A549 (cell line): ENCODE measurements around the gene CLRN1. TPM values are rescaled to one million over a fixed set of nuclear protein-coding genes. Genes with fewer than 3 reads are reported as not detected.

Experiments
- ATAC-seq, 2 experiments: fragments of 200-7000 bp in 1 of 2; fragments of >200 bp in 1 of 2; cut with Nextera tagmentation in 1 of 2; cut with Tn5 transposase in 1 of 2; 3 replicates each; pipeline versions ENCODE4 v1.8.0 to v1.9.1; 2018 to 2020; ENCODE audit warnings: mild to moderate bottlenecking in 1 of 2, moderate library complexity in 1 of 2
- CTCF ChIA-PET: fragments of 300-600 bp; sonication (Branson Sonifier 250); formaldehyde crosslinking; extraction: SDS; loops from one replicate; lab custom pipeline; 2021; ENCODE audit warnings: antibody characterized with exemption, inconsistent platforms; lab: Yijun Ruan, JAX
- POLR2A ChIA-PET: fragments of 350-600 bp; formaldehyde crosslinking; extraction: SDS; loops from one replicate; lab custom pipeline; 2021; ENCODE audit warnings: antibody characterized with exemption, inconsistent platforms; lab: Yijun Ruan, JAX
- DNase-seq, 2 experiments: peaks; one replicate each; pipeline versions ENCODE4 v3.0.0 to v3.0.0-alpha.2; 2011 to 2016; ENCODE audit warnings: low read depth in 1 of 2, low spot score in 1 of 2
- FAIRE-seq: peaks from 2 replicates; lab custom pipeline; 2011; peaks lifted over from hg19 to GRCh38; lab: Jason Lieb, UNC
- H3K27ac ChIP-seq, 2 experiments: fragments of >200 bp; sonication (Bioruptor Twin); formaldehyde crosslinking; 3 replicates each; pipeline ENCODE4 v1.5.1; 2016 to 2017
- H3K4me1 ChIP-seq: fragments of >200 bp; sonication (Bioruptor Twin); formaldehyde crosslinking; 3 replicates; pipeline ENCODE4 v1.6.1; 2016
- H3K4me2 ChIP-seq: fragments of >200 bp; sonication (Bioruptor Twin); formaldehyde crosslinking; 3 replicates; pipeline ENCODE4 v1.6.1; 2016
- H3K4me3 ChIP-seq: fragments of >200 bp; sonication (Bioruptor Twin); formaldehyde crosslinking; 3 replicates; pipeline ENCODE4 v1.5.1; 2016
- H3K9me3 ChIP-seq: fragments of >200 bp; sonication (Bioruptor Twin); formaldehyde crosslinking; 3 replicates; pipeline ENCODE4 v1.6.1; 2016
- BHLHE40 ChIP-seq: IDR thresholded peaks from 2 replicates; pipeline ENCODE4 v1.6.1; 2012; ENCODE audit warnings: low read depth, low read length, inconsistent platforms
- CBX2 ChIP-seq: fragments of 200-600 bp; sonication (generic); IDR thresholded peaks from 2 replicates; pipeline ENCODE4 v1.6.1; 2016; ENCODE audit warnings: low read depth, mild to moderate bottlenecking, borderline replicate concordance
- CTCF ChIP-seq: fragments of >200 bp; sonication (Bioruptor Twin); formaldehyde crosslinking; IDR thresholded peaks from 3 replicates; pipeline ENCODE4 v1.5.1; 2016
- E2F6 ChIP-seq: IDR thresholded peaks from 2 replicates; pipeline ENCODE4 v1.6.1; 2012; ENCODE audit warnings: low read depth, borderline replicate concordance
- EHF ChIP-seq: fragments of 250-450 bp; sonication (Bioruptor Pico); IDR thresholded peaks from 2 replicates; pipeline ENCODE4 v1.5.0; 2020; ENCODE audit warnings: mild to moderate bottlenecking
- GATA3 ChIP-seq: IDR thresholded peaks from 2 replicates; pipeline ENCODE4 v1.6.1; 2012; ENCODE audit warnings: borderline replicate concordance
- HOXB5 ChIP-seq: fragments of 250-450 bp; sonication (Bioruptor Pico); IDR thresholded peaks from 2 replicates; pipeline ENCODE4 v1.5.0; 2020; ENCODE audit warnings: mild to moderate bottlenecking, moderate library complexity
- JUNB ChIP-seq: fragments of >200 bp; sonication (Bioruptor Twin); formaldehyde crosslinking; IDR thresholded peaks from 2 replicates; pipeline ENCODE4 v1.6.1; 2016
- NFE2L2 ChIP-seq: fragments of 150-350 bp; conservative IDR thresholded peaks from 2 replicates; pipeline ENCODE4 v1.6.1; 2014; ENCODE audit warnings: low read length
- PHF8 ChIP-seq: fragments of 200-600 bp; sonication (generic); IDR thresholded peaks from 2 replicates; pipeline ENCODE4 v1.6.1; 2016; ENCODE audit warnings: low read depth, mild to moderate bottlenecking, antibody characterized with exemption, moderate library complexity, borderline replicate concordance
- POLR2A ChIP-seq: IDR thresholded peaks from 2 replicates; pipeline ENCODE4 v1.6.1; 2012; ENCODE audit warnings: mild to moderate bottlenecking, low read length
- REST ChIP-seq: fragments of 200-600 bp; sonication (generic); IDR thresholded peaks from 2 replicates; pipeline ENCODE4 v1.6.1; 2016; ENCODE audit warnings: antibody characterized with exemption, mild to moderate bottlenecking, moderate library complexity
- SREBF2 ChIP-seq: fragments of 450-650 bp; IDR thresholded peaks from 2 replicates; pipeline ENCODE4 v1.6.1; 2014; ENCODE audit warnings: mild to moderate bottlenecking, moderate library complexity
- USF2 ChIP-seq: fragments of 450-650 bp; IDR thresholded peaks from 2 replicates; pipeline ENCODE4 v1.6.1; 2014; ENCODE audit warnings: antibody characterized with exemption
- ZC3H11A ChIP-seq: fragments of 450-650 bp; IDR thresholded peaks from 2 replicates; pipeline ENCODE4 v1.6.1; 2014; ENCODE audit warnings: antibody characterized with exemption, mild to moderate bottlenecking
- ZFP36 ChIP-seq: fragments of 450-650 bp; IDR thresholded peaks from 2 replicates; pipeline ENCODE4 v1.6.1; 2014; ENCODE audit warnings: borderline replicate concordance; ENCODE audit not compliant: partially characterized antibody
- ZNF302 ChIP-seq: fragments of 250-450 bp; sonication (Bioruptor Pico); IDR thresholded peaks from 2 replicates; pipeline ENCODE4 v1.9.0; 2021; ENCODE audit warnings: inconsistent platforms, mild to moderate bottlenecking, moderate library complexity
- ZSCAN20 ChIP-seq: fragments of 250-450 bp; sonication (Bioruptor Pico); IDR thresholded peaks from 2 replicates; pipeline ENCODE4 v1.8.0; 2022; ENCODE audit warnings: mild to moderate bottlenecking, moderate library complexity
- WGBS: methylation state at CpG from one replicate; pipeline ENCODE4 v1.1.6; 2017; ENCODE audit errors: missing lambda C conversion rate; 5-methylcytosine and 5-hydroxymethylcytosine counted together
- polyA plus RNA-seq, 4 experiments: library from polyadenylated mRNA; depleted of rRNA in 3 of 4; stranded (reverse); fragments of >200 nt; fragmentation: RNase III in 1 of 4; extraction: RNeasy Plus Mini Kit Qiagen cat#74134 plus additional on column Dnase treatment in 1 of 4; gene quantifications; 2 replicates in 3 of 4; 3 replicates in 1 of 4; pipeline ENCODE4 v1.2.3, GENCODE V29; 2011 to 2017
- TF ChIP-seq, protein P1 (sequence below): fragments of 250-450 bp; sonication (Bioruptor Pico); IDR thresholded peaks from 2 replicates; pipeline ENCODE4 v1.5.0; 2020; ENCODE audit warnings: low read depth, mild to moderate bottlenecking, moderate library complexity
- TF ChIP-seq, protein P2 (sequence below): IDR thresholded peaks from 2 replicates; pipeline ENCODE4 v1.6.1; 2012

Gene CLRN1
- polyA plus RNA-seq, 2 of the 4 experiments (the other 2 are of a cell fraction) = not detected

DNA sequence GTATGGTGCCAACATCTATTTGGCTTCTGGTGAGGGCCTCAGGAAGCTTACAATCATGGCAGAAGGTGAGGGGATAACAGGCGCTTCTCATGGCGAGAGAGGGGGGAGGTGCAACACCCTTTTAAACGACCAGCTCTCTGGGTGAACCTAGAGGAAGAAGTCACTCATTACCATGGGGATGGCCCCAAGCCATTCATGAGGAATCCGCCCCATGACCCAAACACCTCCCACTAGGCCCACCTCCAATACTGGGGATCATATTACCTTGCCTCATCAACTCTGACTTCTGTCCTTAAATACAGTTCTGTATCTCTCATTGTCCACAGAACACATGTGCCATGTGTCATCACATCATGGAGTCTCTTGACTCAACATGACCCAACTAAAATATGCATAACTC lies 37.5 kb upstream of the CLRN1 start:
- 45% methylated on average over 4 of the region's 4 CpGs for WGBS
- CTCF ChIA-PET = interaction anchor here (0.9 to 2.8 kb wide), 11 partner anchors 11 to 318 kb away, joined by 3 to 30 read pairs (median 4); no protein-coding TSS in a partner anchor
- Histone ChIP-seq H3K4me2 (no peak overlapping the region), H3K4me3 (no peak overlapping the region), H3K9me3 (peaks cover 2% of the 10 kb centered on the region; the same call in 1 of the 3 replicates), H3K27ac (no peak overlapping the region), H3K4me1 (no peaks in the 10 kb centered on the region)
- no peak for TF ChIP-seq EHF
- TF ChIP-seq SREBF2 = no peak
- no peak for TF ChIP-seq E2F6
- TF ChIP-seq CBX2 = no peak
- TF ChIP-seq POLR2A = no peak
- no peak for TF ChIP-seq ZFP36
- TF ChIP-seq JUNB = no peak
- TF ChIP-seq, protein P1, sequence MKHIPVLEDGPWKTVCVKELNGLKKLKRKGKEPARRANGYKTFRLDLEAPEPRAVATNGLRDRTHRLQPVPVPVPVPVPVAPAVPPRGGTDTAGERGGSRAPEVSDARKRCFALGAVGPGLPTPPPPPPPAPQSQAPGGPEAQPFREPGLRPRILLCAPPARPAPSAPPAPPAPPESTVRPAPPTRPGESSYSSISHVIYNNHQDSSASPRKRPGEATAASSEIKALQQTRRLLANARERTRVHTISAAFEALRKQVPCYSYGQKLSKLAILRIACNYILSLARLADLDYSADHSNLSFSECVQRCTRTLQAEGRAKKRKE (CRISPR knock-in tag) = no peak
- TF ChIP-seq ZNF302 (CRISPR knock-in tag) = no peak
- TF ChIP-seq REST = no peak
- TF ChIP-seq USF2 = no peak
- TF ChIP-seq PHF8 = no peak
- no peak for TF ChIP-seq BHLHE40
- TF ChIP-seq NFE2L2 = no peak
- no peak for TF ChIP-seq CTCF
- no peak for TF ChIP-seq ZSCAN20 (CRISPR knock-in tag)
- no peak for TF ChIP-seq GATA3
- TF ChIP-seq HOXB5 (CRISPR knock-in tag) = no peak
- TF ChIP-seq, protein P2, sequence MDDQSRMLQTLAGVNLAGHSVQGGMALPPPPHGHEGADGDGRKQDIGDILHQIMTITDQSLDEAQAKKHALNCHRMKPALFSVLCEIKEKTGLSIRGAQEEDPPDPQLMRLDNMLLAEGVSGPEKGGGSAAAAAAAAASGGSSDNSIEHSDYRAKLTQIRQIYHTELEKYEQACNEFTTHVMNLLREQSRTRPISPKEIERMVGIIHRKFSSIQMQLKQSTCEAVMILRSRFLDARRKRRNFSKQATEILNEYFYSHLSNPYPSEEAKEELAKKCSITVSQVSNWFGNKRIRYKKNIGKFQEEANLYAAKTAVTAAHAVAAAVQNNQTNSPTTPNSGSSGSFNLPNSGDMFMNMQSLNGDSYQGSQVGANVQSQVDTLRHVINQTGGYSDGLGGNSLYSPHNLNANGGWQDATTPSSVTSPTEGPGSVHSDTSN = no peak
- TF ChIP-seq ZC3H11A = no peak
- DNase-seq (no peak), ATAC-seq (no peak), FAIRE-seq (no peak)
- POLR2A ChIA-PET = no interaction called here
